ENCODE measurements around the gene ZNF74. TPM values are rescaled to one million over a fixed set of nuclear protein-coding genes. Genes with fewer than 3 reads are reported as not detected.

Gene ZNF74
- polyA plus RNA-seq, 3 donors, result 1.9 to 4.8 (median 1.9) TPM

DNA sequence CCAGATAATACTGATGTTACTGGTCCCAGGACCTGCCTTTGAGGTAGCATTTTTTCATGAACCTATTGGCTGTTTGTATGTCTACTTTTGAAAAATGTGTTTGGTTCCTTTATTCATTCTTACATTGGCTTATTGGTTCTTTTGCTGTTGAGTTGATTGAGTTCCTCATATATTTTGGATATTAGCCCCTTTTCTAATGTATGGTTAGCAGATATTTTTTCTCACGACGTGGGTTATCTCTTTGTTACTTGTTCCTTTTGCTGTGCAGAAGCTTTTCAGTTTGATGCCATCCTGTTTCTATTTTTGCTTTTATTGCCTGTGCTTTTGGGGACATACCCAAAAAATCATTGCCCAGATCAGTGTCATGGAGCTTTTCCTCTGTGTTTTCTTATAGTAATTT is 9.8 kb upstream of the ZNF74 start:
- WGBS (ENCODE audit: insufficient coverage), result no CpG with 5 or more reads among the region's 2 CpGs
- H3K27me3 ChIP-seq (ENCODE audit: control insufficient read depth in 2 of 2, insufficient read depth in 2 of 2, low read length in 2 of 2), result no peaks in the 10 kb centered on the region
- no peak overlapping the region for H3K4me2 ChIP-seq (replicated peaks; ENCODE audit: extremely low read depth, low read length, poor library complexity, severe bottlenecking)
- Mint-ChIP-seq H3K27me3 (ENCODE audit: low read depth in 3 of 3) (peaks cover 0 to 4% (median 1%) of the 10 kb centered on the region in 3 donors), H3K27ac (no peak overlapping the region), H3K36me3 (no peaks in the 10 kb centered on the region), H3K4me3 (no peak overlapping the region), H3K4me1 (peaks cover 16% of the 10 kb centered on the region), H3K9me3 (peaks cover 0 to 5% (median 2%) of the 10 kb centered on the region in 7 donors)
- TF ChIP-seq, protein P1, sequence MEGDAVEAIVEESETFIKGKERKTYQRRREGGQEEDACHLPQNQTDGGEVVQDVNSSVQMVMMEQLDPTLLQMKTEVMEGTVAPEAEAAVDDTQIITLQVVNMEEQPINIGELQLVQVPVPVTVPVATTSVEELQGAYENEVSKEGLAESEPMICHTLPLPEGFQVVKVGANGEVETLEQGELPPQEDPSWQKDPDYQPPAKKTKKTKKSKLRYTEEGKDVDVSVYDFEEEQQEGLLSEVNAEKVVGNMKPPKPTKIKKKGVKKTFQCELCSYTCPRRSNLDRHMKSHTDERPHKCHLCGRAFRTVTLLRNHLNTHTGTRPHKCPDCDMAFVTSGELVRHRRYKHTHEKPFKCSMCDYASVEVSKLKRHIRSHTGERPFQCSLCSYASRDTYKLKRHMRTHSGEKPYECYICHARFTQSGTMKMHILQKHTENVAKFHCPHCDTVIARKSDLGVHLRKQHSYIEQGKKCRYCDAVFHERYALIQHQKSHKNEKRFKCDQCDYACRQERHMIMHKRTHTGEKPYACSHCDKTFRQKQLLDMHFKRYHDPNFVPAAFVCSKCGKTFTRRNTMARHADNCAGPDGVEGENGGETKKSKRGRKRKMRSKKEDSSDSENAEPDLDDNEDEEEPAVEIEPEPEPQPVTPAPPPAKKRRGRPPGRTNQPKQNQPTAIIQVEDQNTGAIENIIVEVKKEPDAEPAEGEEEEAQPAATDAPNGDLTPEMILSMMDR (IDR thresholded peaks at IDR 0.05), result no peak
- peaks cover 0 to 2% of the 10 kb centered on the region in 2 donors for H3K9me3 ChIP-seq (replicated peaks in 1 of 2; ENCODE audit: control insufficient read depth in 1 of 2, insufficient read depth in 1 of 2, low read length in 2 of 2)
- no peaks in the 10 kb centered on the region for H4K20me1 ChIP-seq (ENCODE audit: insufficient read depth, low read length)
- intact Hi-C loops (cut with micrococcal nuclease), result no loop called here
- DNase-seq, result no peak
- no peak overlapping the region for H2AFZ ChIP-seq (ENCODE audit: insufficient read depth, low read depth, low read length, poor library complexity, severe bottlenecking)
- H3K4me1 ChIP-seq (ENCODE audit: control insufficient read depth in 1 of 2, insufficient read depth in 2 of 2, low read length in 2 of 2), result peaks cover 5 to 11% of the 10 kb centered on the region in 2 donors
- no peaks in the 10 kb centered on the region for H3K36me3 ChIP-seq (replicated peaks in 1 of 2; ENCODE audit: control insufficient read depth in 1 of 2, insufficient read depth in 2 of 2, low read length in 2 of 2)
- H3K79me2 ChIP-seq (ENCODE audit: insufficient read depth, low read length), result no peaks in the 10 kb centered on the region
- H3K4me3 ChIP-seq (replicated peaks in 1 of 3; ENCODE audit: low read depth in 2 of 3, low read length in 3 of 3), result no peak overlapping the region
- no peak overlapping the region for H3K27ac ChIP-seq (ENCODE audit: low read depth in 1 of 2, low read length in 2 of 2)
- no peak overlapping the region for H3K9ac ChIP-seq (ENCODE audit: insufficient read depth, low read length, poor library complexity, severe bottlenecking)

DNA sequence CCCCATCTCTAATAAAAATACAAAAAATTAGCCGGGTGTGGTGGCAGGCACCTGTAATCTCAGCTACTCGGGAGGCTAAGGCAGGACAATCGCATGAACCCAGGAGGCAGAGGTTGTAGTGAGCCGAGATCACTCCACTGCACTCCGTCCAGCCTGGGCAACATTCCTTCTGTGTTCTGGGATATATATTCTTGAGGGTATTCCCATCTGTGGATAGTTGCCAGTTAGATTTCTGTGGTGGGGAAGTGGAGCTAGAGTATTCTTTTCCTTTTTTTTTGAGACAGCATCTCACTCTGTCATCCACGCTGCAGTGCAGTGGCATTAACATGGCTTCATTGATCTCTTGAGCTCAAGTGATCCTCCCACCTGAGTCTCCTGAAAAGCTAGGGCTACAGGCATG is 9.1 kb upstream of the ZNF74 start:
- H3K27ac ChIP-seq (ENCODE audit: low read depth in 1 of 2, low read length in 2 of 2), result no peak overlapping the region
- TF ChIP-seq, protein P1 (IDR thresholded peaks at IDR 0.05), result no peak
- Mint-ChIP-seq H3K27ac (no peak overlapping the region), H3K36me3 (no peaks in the 10 kb centered on the region), H3K27me3 (ENCODE audit: low read depth in 3 of 3) (peaks cover 0 to 4% (median 1%) of the 10 kb centered on the region in 3 donors), H3K4me3 (no peak overlapping the region), H3K4me1 (peaks cover 16% of the 10 kb centered on the region), H3K9me3 (peaks cover 0 to 8% (median 4%) of the 10 kb centered on the region in 7 donors)
- no peaks in the 10 kb centered on the region for H3K79me2 ChIP-seq (ENCODE audit: insufficient read depth, low read length)
- 100% methylated on average over 4 of the region's 6 CpGs for WGBS (ENCODE audit: insufficient coverage)
- peaks cover 0 to 5% of the 10 kb centered on the region in 2 donors for H3K9me3 ChIP-seq (replicated peaks in 1 of 2; ENCODE audit: control insufficient read depth in 1 of 2, insufficient read depth in 1 of 2, low read length in 2 of 2)
- no peak overlapping the region for H3K9ac ChIP-seq (ENCODE audit: insufficient read depth, low read length, poor library complexity, severe bottlenecking)
- no peak for DNase-seq
- no peak overlapping the region for H3K4me3 ChIP-seq (replicated peaks in 1 of 3; ENCODE audit: low read depth in 2 of 3, low read length in 3 of 3)
- no peak overlapping the region for H3K4me2 ChIP-seq (replicated peaks; ENCODE audit: extremely low read depth, low read length, poor library complexity, severe bottlenecking)
- no peak overlapping the region for H2AFZ ChIP-seq (ENCODE audit: insufficient read depth, low read depth, low read length, poor library complexity, severe bottlenecking)
- H3K36me3 ChIP-seq (replicated peaks in 1 of 2; ENCODE audit: control insufficient read depth in 1 of 2, insufficient read depth in 2 of 2, low read length in 2 of 2), result no peaks in the 10 kb centered on the region
- H4K20me1 ChIP-seq (ENCODE audit: insufficient read depth, low read length), result no peaks in the 10 kb centered on the region
- H3K27me3 ChIP-seq (ENCODE audit: control insufficient read depth in 2 of 2, insufficient read depth in 2 of 2, low read length in 2 of 2), result no peaks in the 10 kb centered on the region
- H3K4me1 ChIP-seq (ENCODE audit: control insufficient read depth in 1 of 2, insufficient read depth in 2 of 2, low read length in 2 of 2), result peaks cover 5 to 11% of the 10 kb centered on the region in 2 donors
- intact Hi-C loops (cut with micrococcal nuclease), result no loop called here
